Neutrophil (primary cell): ENCODE data around the gene ITFG2.
"Not testable (repeated sequence)": the region's sequence is repeated elsewhere in the genome, so short reads cannot be mapped to it uniquely, and the experiment has no call there.

Experiments
- H3K27ac ChIP-seq: fragments of 200-600 bp; sonication (generic); 2 replicates; pipeline ENCODE4 v1.5.1; 2016; ENCODE audit warnings: mild to moderate bottlenecking, moderate library complexity
- H3K27me3 ChIP-seq: fragments of 200-600 bp; sonication (generic); 2 replicates; pipeline ENCODE4 v1.6.0; 2016; ENCODE audit warnings: mild to moderate bottlenecking
- H3K36me3 ChIP-seq: fragments of 200-600 bp; sonication (generic); 2 replicates; pipeline ENCODE4 v1.5.1; 2017
- H3K4me1 ChIP-seq, 2 experiments: fragments of 200-600 bp in 1 of 2; sonication (generic) in 1 of 2; 1 replicate in 1 of 2; 2 replicates in 1 of 2; pipeline versions ENCODE4 v1.5.1 to v1.6.1; 2013 to 2016; ENCODE audit warnings: low read depth in 1 of 2, low read length in 1 of 2, mild to moderate bottlenecking in 1 of 2, moderate library complexity in 1 of 2; ENCODE audit not compliant: control insufficient read depth in 1 of 2, insufficient read depth in 1 of 2
- H3K4me3 ChIP-seq, 2 experiments: fragments of 200-600 bp in 1 of 2; sonication (generic) in 1 of 2; 1 replicate in 1 of 2; 2 replicates in 1 of 2; pipeline ENCODE4 v1.5.1; 2013 to 2016; ENCODE audit warnings: low read depth in 1 of 2, low read length in 1 of 2, mild to moderate bottlenecking in 1 of 2, moderate library complexity in 1 of 2
- H3K9me3 ChIP-seq: fragments of 200-600 bp; sonication (generic); 2 replicates; pipeline ENCODE4 v1.5.1; 2016
- TF ChIP-seq, protein P1 (sequence below): fragments of 200-600 bp; sonication (generic); IDR thresholded peaks from 2 replicates; pipeline ENCODE4 v1.5.1; 2016; ENCODE audit warnings: antibody characterized with exemption

The ITFG2 gene

DNA sequence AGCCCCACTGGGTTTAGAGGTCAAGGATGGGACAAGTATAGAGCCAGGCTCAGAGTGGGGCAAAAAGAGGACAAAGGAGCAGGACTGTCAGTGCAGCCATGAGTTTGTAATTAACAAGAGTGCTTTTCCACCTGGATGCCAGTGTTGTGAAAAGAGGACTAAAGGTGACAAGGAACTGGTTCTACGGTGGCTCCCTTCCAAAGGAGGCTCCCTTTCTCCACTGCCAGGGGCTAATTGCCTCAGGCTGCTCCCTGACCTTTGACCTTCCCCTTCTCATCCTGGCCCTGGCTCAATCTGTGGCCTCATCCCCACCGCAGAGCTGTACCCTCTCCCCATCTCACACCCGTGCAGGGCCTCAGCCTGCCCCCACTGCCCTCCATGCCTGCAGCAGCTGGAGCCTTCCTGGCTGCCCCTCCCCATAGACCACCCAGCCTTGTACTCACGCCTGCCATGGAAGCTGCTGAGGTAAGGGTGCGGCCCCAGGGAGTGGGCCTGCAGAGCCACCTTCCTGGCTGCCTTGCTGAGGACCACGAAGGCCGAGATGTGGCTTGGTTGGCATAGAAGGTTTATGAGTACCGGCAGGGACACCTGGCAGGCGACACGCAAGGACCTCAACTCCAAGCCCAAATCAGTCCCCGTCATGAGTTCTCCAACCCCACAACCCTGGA lies 42.5 kb upstream of the ITFG2 start:
- Histone ChIP-seq H3K27me3 (no peaks in the 10 kb centered on the region), H3K4me1 (no peaks in the 10 kb centered on the region), H3K27ac (no peak overlapping the region), H3K36me3 (no peaks in the 10 kb centered on the region), H3K4me3 (no peak overlapping the region), H3K9me3 (no peaks in the 10 kb centered on the region)
- TF ChIP-seq, protein P1, sequence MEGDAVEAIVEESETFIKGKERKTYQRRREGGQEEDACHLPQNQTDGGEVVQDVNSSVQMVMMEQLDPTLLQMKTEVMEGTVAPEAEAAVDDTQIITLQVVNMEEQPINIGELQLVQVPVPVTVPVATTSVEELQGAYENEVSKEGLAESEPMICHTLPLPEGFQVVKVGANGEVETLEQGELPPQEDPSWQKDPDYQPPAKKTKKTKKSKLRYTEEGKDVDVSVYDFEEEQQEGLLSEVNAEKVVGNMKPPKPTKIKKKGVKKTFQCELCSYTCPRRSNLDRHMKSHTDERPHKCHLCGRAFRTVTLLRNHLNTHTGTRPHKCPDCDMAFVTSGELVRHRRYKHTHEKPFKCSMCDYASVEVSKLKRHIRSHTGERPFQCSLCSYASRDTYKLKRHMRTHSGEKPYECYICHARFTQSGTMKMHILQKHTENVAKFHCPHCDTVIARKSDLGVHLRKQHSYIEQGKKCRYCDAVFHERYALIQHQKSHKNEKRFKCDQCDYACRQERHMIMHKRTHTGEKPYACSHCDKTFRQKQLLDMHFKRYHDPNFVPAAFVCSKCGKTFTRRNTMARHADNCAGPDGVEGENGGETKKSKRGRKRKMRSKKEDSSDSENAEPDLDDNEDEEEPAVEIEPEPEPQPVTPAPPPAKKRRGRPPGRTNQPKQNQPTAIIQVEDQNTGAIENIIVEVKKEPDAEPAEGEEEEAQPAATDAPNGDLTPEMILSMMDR = no peak

DNA sequence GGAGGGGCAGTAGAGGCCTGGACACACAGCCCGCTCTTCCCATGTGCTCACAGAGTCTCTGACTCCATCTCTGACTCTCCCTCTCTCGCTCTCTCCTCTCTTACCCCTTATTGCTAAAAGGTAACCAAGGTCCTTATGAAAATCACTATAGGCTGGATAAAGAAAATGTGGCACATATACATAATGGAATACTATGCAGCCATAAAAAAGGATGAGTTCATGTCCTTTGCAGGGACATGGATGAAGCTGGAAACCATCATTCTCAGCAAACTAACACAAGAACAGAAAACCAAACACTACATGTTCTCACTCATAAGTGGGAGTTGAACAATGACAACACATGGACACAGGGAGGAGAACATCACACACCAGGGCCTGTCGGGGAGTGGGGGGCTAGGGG lies 41.9 kb upstream of the ITFG2 start:
- H3K27me3 ChIP-seq, H3K4me1 ChIP-seq, H3K9me3 ChIP-seq, H3K36me3 ChIP-seq, H3K4me3 ChIP-seq, H3K27ac ChIP-seq: not testable (repeated sequence)

DNA sequence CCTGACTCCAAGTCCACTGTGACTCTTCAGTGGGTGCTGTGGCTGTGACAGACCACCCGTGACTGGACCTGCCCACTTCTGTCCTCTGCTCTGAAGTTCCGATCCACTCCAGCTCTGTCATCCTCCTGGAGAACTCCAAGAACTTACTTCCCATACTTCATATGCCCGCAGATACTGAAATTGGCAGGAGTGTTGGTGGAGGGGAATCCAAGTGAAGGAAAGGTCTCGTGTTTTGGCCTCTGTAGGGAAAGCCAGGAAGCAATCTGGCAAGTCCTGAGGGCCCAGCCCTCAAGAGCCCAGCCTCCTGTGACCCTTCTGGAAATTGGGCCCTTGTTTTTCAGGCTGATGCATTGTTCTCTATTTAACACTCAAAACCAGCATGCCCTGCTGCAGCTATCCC lies 40.1 kb upstream of the ITFG2 start:
- TF ChIP-seq, protein P1 = no peak
- no peaks in the 10 kb centered on the region for H3K27me3 ChIP-seq
- H3K36me3 ChIP-seq = no peaks in the 10 kb centered on the region
- H3K4me1 ChIP-seq = no peaks in the 10 kb centered on the region
- H3K4me3 ChIP-seq = no peak overlapping the region
- H3K27ac ChIP-seq = no peak overlapping the region
- H3K9me3 ChIP-seq = no peaks in the 10 kb centered on the region

DNA sequence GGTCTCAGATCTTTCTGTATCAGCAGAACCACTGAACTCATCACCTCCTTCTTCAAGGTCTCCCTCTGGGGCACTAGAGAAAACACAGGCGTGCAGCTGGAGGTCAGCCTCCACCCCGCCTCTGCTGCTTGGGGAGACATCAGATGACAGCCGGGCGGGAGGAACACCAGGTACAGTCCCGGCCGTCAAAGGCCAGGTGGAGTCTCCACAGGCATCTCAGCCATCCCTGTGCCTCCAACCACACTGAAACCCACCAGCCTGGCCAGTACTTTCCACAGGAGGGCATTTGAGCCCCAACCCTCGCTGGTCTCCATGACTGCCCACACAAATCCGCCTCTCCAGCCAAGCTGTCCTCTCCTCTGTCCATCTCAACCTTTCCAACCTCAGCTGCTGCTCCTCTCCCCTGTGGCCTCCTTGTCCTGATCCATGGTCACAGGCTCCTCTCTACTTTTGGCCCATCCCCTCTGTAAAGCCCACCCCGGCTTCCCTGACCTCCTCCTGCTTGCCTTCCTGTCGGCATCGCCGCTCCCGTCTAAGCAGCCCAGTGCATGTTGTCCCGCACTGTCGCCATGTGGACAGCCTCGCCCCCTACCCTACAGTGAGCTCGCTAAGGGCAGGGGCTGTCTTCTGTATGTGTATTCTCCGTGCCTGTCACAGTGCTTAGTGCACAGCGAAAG lies 39.1 kb upstream of the ITFG2 start:
- no peaks in the 10 kb centered on the region for H3K27me3 ChIP-seq
- H3K27ac ChIP-seq = no peak overlapping the region

DNA sequence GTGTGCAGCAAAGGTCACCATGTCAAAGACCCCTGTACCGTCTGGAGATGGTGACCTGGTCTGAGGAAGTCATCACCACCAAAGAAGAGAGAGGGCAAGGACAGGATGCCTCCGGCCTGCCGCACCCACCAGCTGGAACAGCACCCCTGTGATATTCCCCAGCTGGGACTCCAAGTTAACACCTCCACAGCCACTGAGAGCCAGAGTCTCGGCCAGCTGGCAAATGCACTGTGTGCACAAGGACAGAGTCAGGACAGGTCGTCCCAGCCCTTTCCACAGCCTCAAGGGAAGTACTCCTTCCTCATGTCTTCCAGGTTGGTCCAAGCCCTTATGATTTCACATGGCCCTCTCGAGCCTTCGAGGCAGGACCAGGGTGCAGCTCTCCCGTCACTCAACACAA lies 37.0 kb upstream of the ITFG2 start:
- TF ChIP-seq, protein P1 = no peak
- Histone ChIP-seq H3K4me1 (no peaks in the 10 kb centered on the region), H3K9me3 (no peaks in the 10 kb centered on the region), H3K4me3 (no peak overlapping the region), H3K27me3 (peaks cover 3% of the 10 kb centered on the region), H3K36me3 (no peaks in the 10 kb centered on the region), H3K27ac (no peak overlapping the region)

More for the DNA sequence above, 39.1 kb upstream of the ITFG2 start:
- Histone ChIP-seq H3K4me3 (no peak overlapping the region), H3K36me3 (no peaks in the 10 kb centered on the region), H3K9me3 (no peaks in the 10 kb centered on the region), H3K4me1 (no peaks in the 10 kb centered on the region)
- TF ChIP-seq, protein P1 = no peak

DNA sequence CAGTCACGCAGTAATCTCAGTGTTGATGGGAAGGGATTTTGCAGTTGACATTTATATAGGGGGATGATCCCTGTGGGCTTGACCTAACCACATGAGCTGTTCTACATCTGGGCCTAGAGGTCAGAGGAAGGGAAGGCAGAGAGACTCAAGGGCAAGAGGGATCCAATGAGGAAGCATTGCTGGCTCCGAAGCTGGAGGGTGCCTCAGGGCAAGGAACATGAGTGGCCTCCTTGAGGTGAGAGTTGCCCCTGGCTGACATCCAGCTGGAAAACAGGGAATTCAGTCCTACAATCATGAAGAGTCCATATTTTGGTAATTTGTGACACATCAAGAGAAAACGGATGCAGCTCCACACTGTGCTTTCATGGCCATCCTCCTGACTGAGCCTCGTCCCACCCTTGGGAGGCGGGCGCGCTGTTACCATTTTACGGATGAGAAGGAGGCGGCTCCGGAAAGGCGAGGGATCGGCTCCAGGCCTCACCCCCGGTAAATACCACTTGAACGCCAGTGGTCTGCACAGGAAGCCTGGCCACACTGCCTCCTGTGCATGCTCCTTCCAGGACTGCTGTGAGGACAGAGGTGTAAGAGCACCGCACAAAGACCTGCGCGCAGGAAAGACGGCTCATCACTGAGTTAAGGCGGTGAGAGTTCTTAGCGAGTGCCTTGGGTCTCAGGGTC lies 36.2 kb upstream of the ITFG2 start:
- Histone ChIP-seq H3K4me3 (no peak overlapping the region), H3K27ac (no peak overlapping the region), H3K27me3 (peaks cover 3% of the 10 kb centered on the region), H3K36me3 (no peaks in the 10 kb centered on the region), H3K4me1 (no peaks in the 10 kb centered on the region), H3K9me3 (no peaks in the 10 kb centered on the region)
- TF ChIP-seq, protein P1 = no peak
